K562 (cell line): ENCODE results near the gene HNRNPD. TPM values are rescaled to one million over a fixed set of nuclear protein-coding genes. Genes with fewer than 3 reads are reported as not detected.

Experiments
- ARNT ChIP-seq, 2 experiments: fragments of 450-650 bp; IDR thresholded peaks; 2 replicates each; pipeline ENCODE4 v1.6.1; 2016; ENCODE audit warnings: mild to moderate bottlenecking in 1 of 2
- BDP1 ChIP-seq: IDR thresholded peaks from 3 replicates; pipeline ENCODE4 v1.6.1; 2011; ENCODE audit not compliant: insufficient read length, insufficient read depth
- CBFB ChIP-seq: sonication (generic); formaldehyde crosslinking; IDR thresholded peaks from 2 replicates; pipeline ENCODE4 v1.4.0; 2020; ENCODE audit warnings: mild to moderate bottlenecking, missing genetic modification reagents
- CBX3 ChIP-seq, 2 experiments: IDR thresholded peaks; 1 replicate in 1 of 2; 2 replicates in 1 of 2; pipeline ENCODE4 v1.6.1; 2012; ENCODE audit warnings: inconsistent platforms in 2 of 2, low read length in 2 of 2, borderline replicate concordance in 1 of 2, control low read depth in 1 of 2
- E2F3 ChIP-seq: fragments of 250-450 bp; sonication (Bioruptor Pico); IDR thresholded peaks from 2 replicates; pipeline ENCODE4 v1.4.0; 2020; ENCODE audit warnings: mild to moderate bottlenecking
- EWSR1 ChIP-seq: fragments of 450-650 bp; IDR thresholded peaks from 2 replicates; pipeline ENCODE4 v1.6.1; 2018; ENCODE audit warnings: borderline replicate concordance, mild to moderate bottlenecking, low read depth, moderate library complexity; ENCODE audit not compliant: partially characterized antibody
- JUND ChIP-seq, 2 experiments: IDR thresholded peaks; 2 replicates in 1 of 2; 3 replicates in 1 of 2; pipeline ENCODE4 v1.6.1; 2011; ENCODE audit warnings: borderline replicate concordance in 2 of 2, low read depth in 2 of 2, low read length in 2 of 2, improper control_type of control experiment in 1 of 2, missing biosample characterization in 1 of 2, missing genetic modification characterization in 1 of 2, missing genetic modification reagents in 1 of 2
- KAT2B ChIP-seq: IDR thresholded peaks from one replicate; pipeline ENCODE4 v1.6.1; 2012; ENCODE audit warnings: low read depth, mild to moderate bottlenecking, control low read depth, inconsistent platforms, low read length, moderate library complexity
- MECOM ChIP-seq: fragments of 250-450 bp; sonication (Bioruptor Pico); IDR thresholded peaks from 2 replicates; pipeline ENCODE4 v1.8.0; 2022; ENCODE audit warnings: inconsistent platforms
- MEF2D ChIP-seq: conservative IDR thresholded peaks from 2 replicates; pipeline ENCODE4 v1.6.1; 2016; ENCODE audit warnings: low read depth, missing genetic modification characterization, missing compliant biosample characterization
- MTA1 ChIP-seq: fragments of 450-650 bp; IDR thresholded peaks from 2 replicates; pipeline ENCODE4 v1.6.1; 2017; ENCODE audit warnings: borderline replicate concordance
- MYC ChIP-seq, 2 experiments: fragments of 250-450 bp in 1 of 2; sonication (Bioruptor Pico) in 1 of 2; IDR thresholded peaks; 2 replicates each; pipeline versions ENCODE4 v1.5.1 to v1.6.1; 2012 to 2021; ENCODE audit warnings: low read depth in 2 of 2, borderline replicate concordance in 1 of 2, improper control_type of control experiment in 1 of 2, low read length in 1 of 2, mild to moderate bottlenecking in 1 of 2, moderate library complexity in 1 of 2
- NCOA6 ChIP-seq: fragments of 450-650 bp; IDR thresholded peaks from 2 replicates; pipeline ENCODE4 v1.6.1; 2017; ENCODE audit warnings: mild to moderate bottlenecking
- POLR2AphosphoS2 ChIP-seq: IDR thresholded peaks from 2 replicates; pipeline ENCODE4 v1.6.1; 2012; ENCODE audit warnings: low read length, improper control_type of control experiment
- RHOXF2B ChIP-seq: fragments of 250-450 bp; sonication (Bioruptor Pico); conservative IDR thresholded peaks from 2 replicates; pipeline ENCODE4 v1.5.1; 2021
- STAT5B ChIP-seq: fragments of 250-450 bp; sonication (Bioruptor Pico); IDR thresholded peaks from 2 replicates; pipeline ENCODE4 v1.8.0; 2021; ENCODE audit warnings: mild to moderate bottlenecking, inconsistent platforms
- TAF7 ChIP-seq: fragments of 450-650 bp; IDR thresholded peaks from 2 replicates; pipeline ENCODE4 v1.6.1; 2016; ENCODE audit warnings: missing genetic modification characterization, missing compliant biosample characterization
- TFAM ChIP-seq: fragments of 250-450 bp; sonication (Bioruptor Pico); conservative IDR thresholded peaks from 2 replicates; pipeline ENCODE4 v1.5.0; 2021; ENCODE audit warnings: mild to moderate bottlenecking, moderate library complexity
- ZNF3 ChIP-seq: fragments of 250-450 bp; sonication (Bioruptor Pico); IDR thresholded peaks from 2 replicates; pipeline ENCODE4 v1.5.0; 2021; ENCODE audit warnings: mild to moderate bottlenecking, moderate library complexity
- ZNF644 ChIP-seq: fragments of 200-800 bp; sonication (Bioruptor generic); IDR thresholded peaks from 2 replicates; pipeline ENCODE4 v1.6.1; 2016; ENCODE audit warnings: low read depth, missing genetic modification characterization, missing compliant biosample characterization
- ZNF778 ChIP-seq: fragments of 450-650 bp; formaldehyde crosslinking; IDR thresholded peaks from 2 replicates; pipeline ENCODE4 v1.4.0; 2020; ENCODE audit warnings: mild to moderate bottlenecking, moderate library complexity
- ZNF780A ChIP-seq: fragments of 250-450 bp; sonication (Bioruptor Pico); IDR thresholded peaks from 2 replicates; pipeline ENCODE4 v1.5.0; 2021; ENCODE audit warnings: mild to moderate bottlenecking
- polyA plus RNA-seq, 8 experiments: library from polyadenylated mRNA; depleted of rRNA in 4 of 8; stranded (reverse) in 5 of 8; unstranded in 3 of 8; fragments of >200 nt; fragmentation: Nextera tagmentation in 2 of 8; fragmentation: Illumina TruSeq in 1 of 8; extraction: Ambion mirVana in 2 of 8; extraction: Trizol in 1 of 8; gene quantifications; 2 replicates each; pipeline versions ENCODE4 v1.2.1 to v1.2.3, GENCODE V29; 2011 to 2014; ENCODE audit warnings: inconsistent platforms in 1 of 8, missing spikeins in 1 of 8
- total RNA-seq, 7 experiments: library from RNA; depleted of rRNA in 6 of 7; stranded (reverse); fragments of >200 nt in 6 of 7; fragmentation: Illumina TruSeq in 2 of 7; extraction: Trizol in 2 of 7; gene quantifications; 2 replicates each; pipeline versions ENCODE4 v1.2.1 to v1.2.3, GENCODE V29; 2011 to 2021; ENCODE audit warnings: low replicate concordance in 1 of 7
- TF ChIP-seq, protein P1 (sequence below): fragments of 200-800 bp; sonication (Bioruptor generic); IDR thresholded peaks from 2 replicates; pipeline ENCODE4 v1.6.1; 2017; ENCODE audit warnings: missing genetic modification characterization, missing compliant biosample characterization
- TF ChIP-seq, protein P2 (sequence below): sonication (generic); formaldehyde crosslinking; IDR thresholded peaks from 2 replicates; pipeline ENCODE4 v1.9.0; 2022; ENCODE audit warnings: mild to moderate bottlenecking, missing genetic modification reagents
- TF ChIP-seq, protein P3 (sequence below): fragments of 250-450 bp; sonication (Bioruptor Pico); IDR thresholded peaks from 2 replicates; pipeline ENCODE4 v1.4.0; 2020; ENCODE audit warnings: mild to moderate bottlenecking, moderate library complexity

HNRNPD gene
- total and polyA plus RNA-seq, 9 of the 15 experiments (the other 6 are each of a cell fraction or from before 2014, with no cell fraction given): 92.4 to 955 (median 160) TPM

DNA sequence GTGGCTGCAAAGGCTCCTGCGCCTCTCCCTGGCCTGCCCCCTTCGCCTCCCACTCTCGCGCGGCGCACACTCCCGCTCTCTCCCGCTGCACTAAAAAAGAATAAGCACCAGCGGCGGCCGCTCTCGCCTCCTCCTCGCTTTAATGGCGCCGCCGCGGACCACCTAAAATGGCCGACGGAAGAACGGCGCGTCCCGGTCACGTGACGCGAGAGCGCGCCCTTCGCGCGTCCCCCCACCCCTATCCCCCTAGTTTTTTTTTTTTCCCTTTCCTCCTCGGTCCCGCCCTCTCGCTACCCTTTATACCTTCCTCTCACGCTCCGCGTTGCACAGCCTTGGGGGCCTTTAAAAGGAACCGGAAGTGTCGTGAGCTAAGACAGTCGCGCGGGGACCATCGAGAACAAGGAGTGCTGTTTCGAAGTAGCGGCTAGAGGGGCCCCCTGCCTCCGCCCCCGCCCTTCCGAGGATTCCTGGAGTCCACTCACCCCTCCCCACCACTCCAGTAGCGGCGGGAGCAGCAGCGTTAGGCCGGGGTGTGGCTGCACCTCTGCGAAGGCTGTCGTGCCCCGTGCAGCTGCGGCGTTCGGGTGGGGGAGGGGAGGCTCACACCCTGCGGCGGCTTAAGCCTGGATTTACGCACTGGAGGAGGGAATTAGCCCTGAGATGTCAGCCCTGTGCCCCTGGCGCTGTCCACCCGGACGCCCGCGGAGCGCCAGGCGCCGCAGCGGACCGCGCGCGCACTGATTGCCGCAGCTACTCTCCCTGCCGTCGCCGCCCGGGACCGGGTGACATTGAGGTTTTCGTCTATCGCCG lies at the start of gene HNRNPD (continued):
- TF ChIP-seq, protein P1, sequence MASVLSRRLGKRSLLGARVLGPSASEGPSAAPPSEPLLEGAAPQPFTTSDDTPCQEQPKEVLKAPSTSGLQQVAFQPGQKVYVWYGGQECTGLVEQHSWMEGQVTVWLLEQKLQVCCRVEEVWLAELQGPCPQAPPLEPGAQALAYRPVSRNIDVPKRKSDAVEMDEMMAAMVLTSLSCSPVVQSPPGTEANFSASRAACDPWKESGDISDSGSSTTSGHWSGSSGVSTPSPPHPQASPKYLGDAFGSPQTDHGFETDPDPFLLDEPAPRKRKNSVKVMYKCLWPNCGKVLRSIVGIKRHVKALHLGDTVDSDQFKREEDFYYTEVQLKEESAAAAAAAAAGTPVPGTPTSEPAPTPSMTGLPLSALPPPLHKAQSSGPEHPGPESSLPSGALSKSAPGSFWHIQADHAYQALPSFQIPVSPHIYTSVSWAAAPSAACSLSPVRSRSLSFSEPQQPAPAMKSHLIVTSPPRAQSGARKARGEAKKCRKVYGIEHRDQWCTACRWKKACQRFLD (CRISPR knock-in tag): no peak
- no peak for TF ChIP-seq MEF2D (tag)
- TF ChIP-seq CBFB: 0 out of 2 replicates have a peak, but pooled peaks have one; percentile 39
- no peak for TF ChIP-seq EWSR1
- TF ChIP-seq, protein P2, sequence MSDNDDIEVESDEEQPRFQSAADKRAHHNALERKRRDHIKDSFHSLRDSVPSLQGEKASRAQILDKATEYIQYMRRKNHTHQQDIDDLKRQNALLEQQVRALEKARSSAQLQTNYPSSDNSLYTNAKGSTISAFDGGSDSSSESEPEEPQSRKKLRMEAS (CRISPR knock-in tag): peak; percentile 78
- peak; percentile 80; the same call in 1 of the 2 replicates for TF ChIP-seq ZNF644 (tag)
- no peak for TF ChIP-seq ZNF780A (CRISPR knock-in tag)
- TF ChIP-seq ZNF778 (CRISPR knock-in tag): no peak
- TF ChIP-seq BDP1: no peak
- peak; percentile 72 for TF ChIP-seq TAF7 (tag)
- TF ChIP-seq STAT5B (CRISPR knock-in tag): no peak
- TF ChIP-seq NCOA6: no peak
- 0 out of 2 replicates have a peak, but pooled peaks have one; percentile 60 for TF ChIP-seq POLR2AphosphoS2
- peak in 1 of 2 experiments; percentile 86; a peak in 2 of 4 replicates for TF ChIP-seq ARNT (IDR thresholded peaks at IDR 0.05)
- 0 out of 2 replicates have a peak, but pooled peaks have one; percentile 55 for TF ChIP-seq MTA1
- no peak for TF ChIP-seq TFAM (CRISPR knock-in tag)
- TF ChIP-seq JUND (IDR thresholded peaks at IDR 0.05; ENCODE audit: borderline replicate concordance, low read depth, low read length): peak; percentile 63; the same call in 1 of the 2 replicates
- peak; percentile 46; the same call in 1 of the 3 replicates for TF ChIP-seq JUND (tag; IDR thresholded peaks at IDR 0.05; ENCODE audit: borderline replicate concordance, low read depth, low read length)
- no peak for TF ChIP-seq RHOXF2B (CRISPR knock-in tag)
- TF ChIP-seq KAT2B: no peak
- no peak for TF ChIP-seq ZNF3 (CRISPR knock-in tag)
- peak in 1 of 2 experiments; percentile 51; a peak in 1 of 3 replicates for TF ChIP-seq CBX3 (IDR thresholded peaks at IDR 0.05; ENCODE audit: borderline replicate concordance in 1 of 2, low read length in 2 of 2)
- 0 out of 2 replicates have a peak, but pooled peaks have one; percentile 33 for TF ChIP-seq E2F3 (CRISPR knock-in tag)
- TF ChIP-seq, protein P3, sequence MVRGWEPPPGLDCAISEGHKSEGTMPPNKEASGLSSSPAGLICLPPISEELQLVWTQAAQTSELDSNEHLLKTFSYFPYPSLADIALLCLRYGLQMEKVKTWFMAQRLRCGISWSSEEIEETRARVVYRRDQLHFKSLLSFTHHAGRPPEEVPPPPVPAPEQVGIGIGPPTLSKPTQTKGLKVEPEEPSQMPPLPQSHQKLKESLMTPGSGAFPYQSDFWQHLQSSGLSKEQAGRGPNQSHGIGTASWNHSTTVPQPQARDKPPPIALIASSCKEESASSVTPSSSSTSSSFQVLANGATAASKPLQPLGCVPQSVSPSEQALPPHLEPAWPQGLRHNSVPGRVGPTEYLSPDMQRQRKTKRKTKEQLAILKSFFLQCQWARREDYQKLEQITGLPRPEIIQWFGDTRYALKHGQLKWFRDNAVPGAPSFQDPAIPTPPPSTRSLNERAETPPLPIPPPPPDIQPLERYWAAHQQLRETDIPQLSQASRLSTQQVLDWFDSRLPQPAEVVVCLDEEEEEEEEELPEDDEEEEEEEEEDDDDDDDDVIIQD (CRISPR knock-in tag): no peak
- peak; percentile 95 for TF ChIP-seq MYC (IDR thresholded peaks at IDR 0.05; ENCODE audit: low read depth, low read length)
- peak; percentile 77; the same call in 1 of the 2 replicates for TF ChIP-seq MYC (CRISPR knock-in tag; IDR thresholded peaks at IDR 0.05; ENCODE audit: borderline replicate concordance, low read depth)
- peak; percentile 55; the same call in 1 of the 2 replicates for TF ChIP-seq MECOM
